Astrocyte (in vitro differentiated cells and primary cell): ENCODE measurements around the gene ACOT13. TPM values are rescaled to one million over a fixed set of nuclear protein-coding genes. Genes with fewer than 3 reads are reported as not detected.

Source experiments
- DNase-seq: peaks from one replicate; pipeline ENCODE4 v3.0.0-alpha.2; 2010; ENCODE audit warnings: low read depth
- FAIRE-seq: peaks from 2 replicates; lab custom pipeline; 2011; peaks lifted over from hg19 to GRCh38; lab: Jason Lieb, UNC
- H2AFZ ChIP-seq: 2 replicates; pipeline ENCODE4 v1.6.0; 2012; ENCODE audit warnings: low read depth, low read length, inconsistent platforms
- H3K27ac ChIP-seq: 2 replicates; pipeline ENCODE4 v1.5.1; 2011; ENCODE audit warnings: low read depth, low read length, inconsistent platforms
- H3K27me3 ChIP-seq: 2 replicates; pipeline ENCODE4 v1.6.0; 2011; ENCODE audit warnings: low read length, inconsistent platforms; ENCODE audit not compliant: insufficient read depth
- H3K36me3 ChIP-seq: 2 replicates; pipeline ENCODE4 v1.5.1; 2011; ENCODE audit warnings: low read length, inconsistent platforms; ENCODE audit not compliant: insufficient read depth
- H3K4me1 ChIP-seq: 2 replicates; pipeline ENCODE4 v1.5.1; 2011; ENCODE audit warnings: low read length, inconsistent platforms; ENCODE audit not compliant: insufficient read depth
- H3K4me2 ChIP-seq: 2 replicates; pipeline ENCODE4 v1.6.0; 2012; ENCODE audit warnings: low read length, inconsistent platforms
- H3K4me3 ChIP-seq: 2 replicates; pipeline ENCODE4 v1.5.1; 2011; ENCODE audit warnings: low read depth, mild to moderate bottlenecking, low read length, inconsistent platforms; ENCODE audit not compliant: insufficient read depth
- H3K79me2 ChIP-seq: 2 replicates; pipeline ENCODE4 v1.6.0; 2012; ENCODE audit warnings: mild to moderate bottlenecking, low read length, inconsistent platforms; ENCODE audit not compliant: insufficient read depth
- H3K9ac ChIP-seq: 2 replicates; pipeline ENCODE4 v1.6.0; 2012; ENCODE audit warnings: mild to moderate bottlenecking, low read length, inconsistent platforms
- H3K9me3 ChIP-seq: 2 replicates; pipeline ENCODE4 v1.5.1; 2012; ENCODE audit warnings: low read depth, mild to moderate bottlenecking, low read length, inconsistent platforms; ENCODE audit not compliant: insufficient read depth
- H4K20me1 ChIP-seq: 2 replicates; pipeline ENCODE4 v1.6.0; 2012; ENCODE audit warnings: low read length, inconsistent platforms; ENCODE audit not compliant: insufficient read depth
- H3K27ac Mint-ChIP-seq: one replicate; pipeline ENCODE4 v1.8.0; 2021; ENCODE audit warnings: mild to moderate bottlenecking, mixed read lengths; ENCODE audit not compliant: unreplicated experiment
- H3K27me3 Mint-ChIP-seq: one replicate; pipeline ENCODE4 v1.8.0; 2021; ENCODE audit warnings: low read depth, mixed read lengths; ENCODE audit not compliant: unreplicated experiment
- H3K36me3 Mint-ChIP-seq: one replicate; pipeline ENCODE4 v1.8.0; 2021; ENCODE audit warnings: low read depth, mixed read lengths; ENCODE audit not compliant: unreplicated experiment
- H3K4me1 Mint-ChIP-seq: one replicate; pipeline ENCODE4 v1.8.0; 2021; ENCODE audit warnings: low read depth, mixed read lengths; ENCODE audit not compliant: unreplicated experiment
- H3K4me3 Mint-ChIP-seq: one replicate; pipeline ENCODE4 v1.8.0; 2021; ENCODE audit warnings: mild to moderate bottlenecking, moderate library complexity, mixed read lengths; ENCODE audit not compliant: unreplicated experiment
- H3K9me3 Mint-ChIP-seq: one replicate; pipeline ENCODE4 v1.8.0; 2021; ENCODE audit warnings: mild to moderate bottlenecking, mixed read lengths; ENCODE audit not compliant: unreplicated experiment
- EZH2 ChIP-seq: IDR thresholded peaks from 2 replicates; pipeline ENCODE4 v1.6.1; 2012; ENCODE audit warnings: mild to moderate bottlenecking, low read length, inconsistent platforms; ENCODE audit not compliant: insufficient read depth
- total RNA-seq: library from RNA; stranded (reverse); gene quantifications from 2 replicates; pipeline ENCODE4 v1.2.1, GENCODE V29; 2021
- TF ChIP-seq, protein P1 (sequence below): IDR thresholded peaks from 2 replicates; pipeline ENCODE4 v1.5.1; 2011; ENCODE audit warnings: low read depth, mild to moderate bottlenecking, inconsistent platforms, low read length, moderate library complexity; ENCODE audit not compliant: insufficient read depth

Gene ACOT13
- total RNA-seq, 1 donor from 2014 or later, result 35.9 TPM

DNA sequence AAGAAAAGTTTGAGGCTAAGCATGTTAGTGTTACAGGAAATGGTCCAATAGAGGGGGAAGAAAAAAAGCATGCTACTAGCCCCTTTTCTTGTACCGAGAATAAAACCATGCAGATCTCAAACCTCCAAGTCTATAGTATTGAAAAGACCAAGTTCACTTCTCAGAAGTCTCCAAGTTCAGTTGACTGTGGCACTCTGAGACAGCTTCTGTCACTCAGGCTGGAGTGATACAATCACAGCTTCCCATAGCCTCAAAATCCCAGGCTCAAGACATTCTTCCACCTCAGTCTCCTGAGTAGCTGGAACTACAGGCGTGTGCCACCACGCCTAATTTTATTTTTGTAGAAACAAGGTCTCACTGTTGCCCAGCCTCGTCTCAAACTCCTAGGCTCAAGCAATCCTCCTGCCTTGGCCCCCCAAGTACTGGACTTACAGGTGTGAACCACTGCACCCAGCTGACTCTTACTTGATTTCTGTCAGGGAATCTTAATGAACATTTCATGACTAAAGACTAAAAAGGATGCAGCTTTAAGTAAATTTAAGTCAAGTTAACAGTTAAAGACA, 35.9 kb downstream of the ACOT13 start:
- H2AFZ ChIP-seq, result no peak overlapping the region
- FAIRE-seq, result no peak
- no peaks in the 10 kb centered on the region for H3K4me1 ChIP-seq
- peaks cover 3% of the 10 kb centered on the region for H3K79me2 ChIP-seq
- peaks cover 56% of the 10 kb centered on the region for H4K20me1 ChIP-seq
- H3K27me3 Mint-ChIP-seq, result no peaks in the 10 kb centered on the region
- H3K4me3 Mint-ChIP-seq, result no peak overlapping the region
- H3K36me3 Mint-ChIP-seq, result peaks cover 3% of the 10 kb centered on the region
- no peak overlapping the region for H3K4me3 ChIP-seq
- no peaks in the 10 kb centered on the region for H3K9me3 ChIP-seq
- TF ChIP-seq, protein P1, sequence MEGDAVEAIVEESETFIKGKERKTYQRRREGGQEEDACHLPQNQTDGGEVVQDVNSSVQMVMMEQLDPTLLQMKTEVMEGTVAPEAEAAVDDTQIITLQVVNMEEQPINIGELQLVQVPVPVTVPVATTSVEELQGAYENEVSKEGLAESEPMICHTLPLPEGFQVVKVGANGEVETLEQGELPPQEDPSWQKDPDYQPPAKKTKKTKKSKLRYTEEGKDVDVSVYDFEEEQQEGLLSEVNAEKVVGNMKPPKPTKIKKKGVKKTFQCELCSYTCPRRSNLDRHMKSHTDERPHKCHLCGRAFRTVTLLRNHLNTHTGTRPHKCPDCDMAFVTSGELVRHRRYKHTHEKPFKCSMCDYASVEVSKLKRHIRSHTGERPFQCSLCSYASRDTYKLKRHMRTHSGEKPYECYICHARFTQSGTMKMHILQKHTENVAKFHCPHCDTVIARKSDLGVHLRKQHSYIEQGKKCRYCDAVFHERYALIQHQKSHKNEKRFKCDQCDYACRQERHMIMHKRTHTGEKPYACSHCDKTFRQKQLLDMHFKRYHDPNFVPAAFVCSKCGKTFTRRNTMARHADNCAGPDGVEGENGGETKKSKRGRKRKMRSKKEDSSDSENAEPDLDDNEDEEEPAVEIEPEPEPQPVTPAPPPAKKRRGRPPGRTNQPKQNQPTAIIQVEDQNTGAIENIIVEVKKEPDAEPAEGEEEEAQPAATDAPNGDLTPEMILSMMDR, result no peak
- no peak for TF ChIP-seq EZH2
- H3K4me2 ChIP-seq, result no peak overlapping the region
- no peaks in the 10 kb centered on the region for H3K27me3 ChIP-seq
- H3K36me3 ChIP-seq, result peaks cover 43% of the 10 kb centered on the region
- no peaks in the 10 kb centered on the region for H3K9me3 Mint-ChIP-seq
- no peak overlapping the region for H3K27ac ChIP-seq
- no peak for DNase-seq
- H3K9ac ChIP-seq, result no peak overlapping the region
- peaks cover 4% of the 10 kb centered on the region for H3K4me1 Mint-ChIP-seq
- no peak overlapping the region for H3K27ac Mint-ChIP-seq

DNA sequence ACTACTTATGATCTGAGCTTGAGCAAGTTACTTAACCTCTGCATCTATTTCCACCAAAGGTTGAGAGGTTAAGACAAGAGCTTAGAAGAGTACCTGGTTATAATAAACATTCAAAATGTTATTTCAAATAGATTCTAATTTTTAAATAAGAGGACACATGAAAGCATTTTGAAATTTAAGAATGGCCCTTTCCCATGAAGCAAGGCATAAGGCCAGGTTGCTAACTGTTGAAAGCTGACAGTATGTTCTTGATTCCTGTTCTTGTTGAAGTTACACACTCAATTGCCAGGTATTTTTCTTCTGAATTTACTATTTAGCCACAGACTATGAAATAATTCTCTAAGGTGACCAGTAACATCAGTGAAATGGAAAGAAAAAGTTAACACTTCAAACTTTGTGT, 37.6 kb downstream of the ACOT13 start:
- Mint-ChIP-seq H3K27me3 (no peaks in the 10 kb centered on the region), H3K36me3 (peaks cover 3% of the 10 kb centered on the region), H3K4me3 (no peak overlapping the region), H3K27ac (no peak overlapping the region), H3K4me1 (peaks cover 7% of the 10 kb centered on the region), H3K9me3 (no peaks in the 10 kb centered on the region)
- Histone ChIP-seq H3K9me3 (no peaks in the 10 kb centered on the region), H2AFZ (no peak overlapping the region), H3K4me2 (no peak overlapping the region), H3K36me3 (peaks cover 60% of the 10 kb centered on the region), H3K79me2 (peaks cover 18% of the 10 kb centered on the region), H4K20me1 (peaks cover 71% of the 10 kb centered on the region), H3K27me3 (no peaks in the 10 kb centered on the region), H3K9ac (no peak overlapping the region), H3K27ac (no peak overlapping the region), H3K4me1 (no peaks in the 10 kb centered on the region), H3K4me3 (no peak overlapping the region)
- DNase-seq (no peak), FAIRE-seq (no peak)
- TF ChIP-seq EZH2, result no peak
- TF ChIP-seq, protein P1, result no peak

DNA sequence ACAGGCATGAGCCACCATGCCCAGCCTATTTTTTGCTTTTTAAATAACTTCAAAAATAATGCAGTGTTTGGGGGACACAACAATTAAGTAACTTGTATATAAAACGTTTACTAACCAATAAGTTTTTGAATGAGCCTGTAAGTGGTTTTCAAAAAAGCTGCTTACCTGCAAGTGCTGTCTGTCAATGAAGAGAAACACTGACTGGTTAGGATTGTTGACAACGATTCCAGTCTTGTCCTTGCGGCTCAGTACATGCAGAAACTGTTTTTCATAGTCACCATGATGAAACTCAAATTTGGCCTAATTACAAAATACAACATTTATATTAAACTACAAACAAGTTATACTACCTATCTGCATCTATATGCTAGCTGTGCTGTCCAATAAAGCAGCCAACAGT, 41.7 kb downstream of the ACOT13 start:
- Histone ChIP-seq H3K9me3 (no peaks in the 10 kb centered on the region), H4K20me1 (peaks cover 94% of the 10 kb centered on the region), H3K4me2 (no peak overlapping the region), H3K4me3 (no peak overlapping the region), H3K4me1 (no peaks in the 10 kb centered on the region), H3K27me3 (no peaks in the 10 kb centered on the region), H2AFZ (no peak overlapping the region), H3K36me3 (peaks cover 90% of the 10 kb centered on the region), H3K79me2 (peaks cover 58% of the 10 kb centered on the region), H3K9ac (no peak overlapping the region), H3K27ac (no peak overlapping the region)
- Mint-ChIP-seq H3K9me3 (no peaks in the 10 kb centered on the region), H3K27me3 (no peaks in the 10 kb centered on the region), H3K4me3 (no peak overlapping the region), H3K36me3 (peaks cover 17% of the 10 kb centered on the region), H3K27ac (no peak overlapping the region), H3K4me1 (peaks cover 13% of the 10 kb centered on the region)
- no peak for DNase-seq
- no peak for FAIRE-seq
- TF ChIP-seq EZH2, result no peak
- TF ChIP-seq, protein P1, result no peak
